Measurements from ENCODE around the gene GRB10. TPM values are rescaled to one million over a fixed set of nuclear protein-coding genes. Genes with fewer than 3 reads are reported as not detected.
A peak's percentile ranks its signal among the peaks of the same experiment; 100 is the strongest.

Gene GRB10
- 4.8 TPM for total RNA-seq (2013)
- polyA plus RNA-seq = 1 to 10 TPM; 1.3 to 3.1 (median 1.5) TPM
- polyA minus RNA-seq = 5.0 and 8.1 TPM in 2 replicates
- total RNA-seq = 6.3 to 22.9 (median 9.4) reads per million in 11 experiments

DNA sequence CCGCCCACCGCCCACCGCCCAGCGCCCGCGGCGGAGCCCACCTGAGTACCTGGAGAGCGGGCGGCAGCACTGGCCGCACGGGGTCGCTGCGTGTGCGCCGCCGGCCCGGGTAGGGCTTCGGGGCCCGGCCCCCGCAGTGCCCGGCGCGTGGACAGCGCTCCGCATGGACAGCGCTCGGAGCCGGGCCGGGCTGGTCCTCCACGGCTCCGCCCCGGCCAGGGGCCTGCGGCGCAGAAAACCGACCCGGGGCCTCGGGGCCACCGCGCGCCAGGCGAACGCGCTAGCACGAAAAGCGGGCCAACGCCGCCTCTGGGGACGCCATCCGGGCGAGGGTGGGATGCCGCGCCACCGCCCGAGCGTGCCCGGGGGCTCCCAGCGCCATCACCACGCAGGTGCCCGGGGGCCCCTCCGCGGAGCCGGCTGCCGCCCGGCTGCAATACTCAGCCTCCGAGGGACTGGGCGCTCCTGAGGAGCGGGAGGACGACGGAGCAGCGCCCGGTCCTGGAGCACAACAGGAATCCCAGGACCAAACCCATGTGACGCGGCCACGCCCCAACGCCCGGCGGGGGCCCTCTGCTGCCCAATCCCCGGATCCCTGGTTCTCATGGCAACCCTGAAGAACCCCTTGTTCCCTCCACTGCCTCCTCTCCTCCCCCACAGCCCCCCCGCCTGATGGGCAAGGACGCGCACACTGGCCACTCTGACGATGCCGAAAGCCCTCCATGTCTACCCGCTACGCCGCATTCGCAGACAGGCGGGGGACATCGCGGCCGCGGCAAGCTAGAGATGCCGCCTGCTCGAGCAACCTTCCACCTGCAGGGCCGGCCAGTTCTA lies at the start of gene GRB10:
Gene GRB10, minus strand, starts transcription at position 522 of the 834 bp plus-strand sequence. CDS start 50,574 bp downstream, outside the sequence.
- peaks cover 14 to 25% (median 17%) of the 10 kb centered on the region in 3 donors for H3K27me3 Mint-ChIP-seq (ENCODE audit: low read depth in 3 of 3)
- DNase-seq = no peak
- WGBS (ENCODE audit: insufficient coverage) = 46% methylated on average over 92 of the region's 95 CpGs
- no peak within 1 kb of the TSS for H3K27ac Mint-ChIP-seq
- H3K4me1 ChIP-seq (ENCODE audit: control insufficient read depth in 1 of 2, insufficient read depth in 2 of 2, low read length in 2 of 2) = peaks cover 8 to 9% of the 10 kb centered on the region in 2 donors
- TF ChIP-seq, protein P1, sequence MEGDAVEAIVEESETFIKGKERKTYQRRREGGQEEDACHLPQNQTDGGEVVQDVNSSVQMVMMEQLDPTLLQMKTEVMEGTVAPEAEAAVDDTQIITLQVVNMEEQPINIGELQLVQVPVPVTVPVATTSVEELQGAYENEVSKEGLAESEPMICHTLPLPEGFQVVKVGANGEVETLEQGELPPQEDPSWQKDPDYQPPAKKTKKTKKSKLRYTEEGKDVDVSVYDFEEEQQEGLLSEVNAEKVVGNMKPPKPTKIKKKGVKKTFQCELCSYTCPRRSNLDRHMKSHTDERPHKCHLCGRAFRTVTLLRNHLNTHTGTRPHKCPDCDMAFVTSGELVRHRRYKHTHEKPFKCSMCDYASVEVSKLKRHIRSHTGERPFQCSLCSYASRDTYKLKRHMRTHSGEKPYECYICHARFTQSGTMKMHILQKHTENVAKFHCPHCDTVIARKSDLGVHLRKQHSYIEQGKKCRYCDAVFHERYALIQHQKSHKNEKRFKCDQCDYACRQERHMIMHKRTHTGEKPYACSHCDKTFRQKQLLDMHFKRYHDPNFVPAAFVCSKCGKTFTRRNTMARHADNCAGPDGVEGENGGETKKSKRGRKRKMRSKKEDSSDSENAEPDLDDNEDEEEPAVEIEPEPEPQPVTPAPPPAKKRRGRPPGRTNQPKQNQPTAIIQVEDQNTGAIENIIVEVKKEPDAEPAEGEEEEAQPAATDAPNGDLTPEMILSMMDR (IDR thresholded peaks at IDR 0.05) = no peak
- peak within 1 kb of the TSS in 1 of 3 experiments; percentile 64 for H3K4me3 ChIP-seq (replicated peaks in 1 of 3; ENCODE audit: low read depth in 2 of 3, low read length in 3 of 3)
- peak within 1 kb of the TSS; percentile 72 to 90 for H3K4me3 Mint-ChIP-seq
- peaks cover 9% of the 10 kb centered on the region for H3K4me1 Mint-ChIP-seq
- peaks cover 1 to 5% of the 10 kb centered on the region in 2 donors for H3K9me3 ChIP-seq (replicated peaks in 1 of 2; ENCODE audit: control insufficient read depth in 1 of 2, insufficient read depth in 1 of 2, low read length in 2 of 2)
- peak within 1 kb of the TSS; percentile 67 for H3K4me2 ChIP-seq (replicated peaks; ENCODE audit: extremely low read depth, low read length, poor library complexity, severe bottlenecking)
- peaks cover 0 to 21% of the 10 kb centered on the region in 2 donors for H3K27me3 ChIP-seq (ENCODE audit: control insufficient read depth in 2 of 2, insufficient read depth in 2 of 2, low read length in 2 of 2)
- peak within 1 kb of the TSS; percentile 50 for H2AFZ ChIP-seq (ENCODE audit: insufficient read depth, low read depth, low read length, poor library complexity, severe bottlenecking)
- no peaks in the 10 kb centered on the region for H3K36me3 ChIP-seq (replicated peaks in 1 of 2; ENCODE audit: control insufficient read depth in 1 of 2, insufficient read depth in 2 of 2, low read length in 2 of 2)
- no peak within 1 kb of the TSS for H3K9ac ChIP-seq (ENCODE audit: insufficient read depth, low read length, poor library complexity, severe bottlenecking)
- peaks cover 6% of the 10 kb centered on the region for H3K79me2 ChIP-seq (ENCODE audit: insufficient read depth, low read length)
- intact Hi-C loops (cut with micrococcal nuclease) = no loop called here
- peaks cover 4% of the 10 kb centered on the region for H4K20me1 ChIP-seq (ENCODE audit: insufficient read depth, low read length)
- H3K27ac ChIP-seq (ENCODE audit: low read depth in 1 of 2, low read length in 2 of 2) = no peak within 1 kb of the TSS
- H3K36me3 Mint-ChIP-seq = peaks cover 0 to 5% of the 10 kb centered on the region in 2 donors
- peaks cover 0 to 4% (median 2%) of the 10 kb centered on the region in 7 donors for H3K9me3 Mint-ChIP-seq

DNA sequence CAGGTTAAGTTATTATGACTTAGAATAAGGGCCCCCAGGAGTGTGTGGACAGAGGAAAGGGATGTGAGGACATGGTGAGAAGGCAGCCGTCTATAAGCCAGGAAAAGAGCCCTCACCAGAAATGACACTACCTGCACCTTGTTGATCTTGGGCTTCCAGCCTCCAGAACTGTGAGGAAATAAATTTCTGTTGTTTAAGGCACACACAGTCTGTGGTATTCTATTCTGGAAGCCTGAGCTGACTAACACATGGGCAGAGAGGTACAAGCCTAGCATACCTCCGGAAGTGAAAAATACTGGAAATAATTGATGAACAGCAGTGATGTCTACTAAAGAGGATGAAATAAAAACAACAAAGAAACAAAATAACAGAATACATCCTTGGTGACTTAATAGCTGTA lies 46.1 kb upstream of the GRB10 start:
- Mint-ChIP-seq H3K27me3 (ENCODE audit: low read depth in 3 of 3) (peaks cover 0 to 5% (median 0%) of the 10 kb centered on the region in 3 donors), H3K4me3 (no peak overlapping the region), H3K36me3 (no peaks in the 10 kb centered on the region), H3K27ac (no peak overlapping the region), H3K4me1 (peaks cover 7% of the 10 kb centered on the region), H3K9me3 (peaks cover 0 to 3% (median 1%) of the 10 kb centered on the region in 7 donors)
- Histone ChIP-seq H4K20me1 (ENCODE audit: insufficient read depth, low read length) (no peaks in the 10 kb centered on the region), H3K27ac (ENCODE audit: low read depth in 1 of 2, low read length in 2 of 2) (no peak overlapping the region), H3K4me1 (ENCODE audit: control insufficient read depth in 1 of 2, insufficient read depth in 2 of 2, low read length in 2 of 2) (no peaks in the 10 kb centered on the region), H3K36me3 (replicated peaks in 1 of 2; ENCODE audit: control insufficient read depth in 1 of 2, insufficient read depth in 2 of 2, low read length in 2 of 2) (no peaks in the 10 kb centered on the region), H3K27me3 (ENCODE audit: control insufficient read depth in 2 of 2, insufficient read depth in 2 of 2, low read length in 2 of 2) (no peaks in the 10 kb centered on the region), H3K9ac (ENCODE audit: insufficient read depth, low read length, poor library complexity, severe bottlenecking) (no peak overlapping the region), H2AFZ (ENCODE audit: insufficient read depth, low read depth, low read length, poor library complexity, severe bottlenecking) (no peak overlapping the region), H3K4me3 (replicated peaks in 1 of 3; ENCODE audit: low read depth in 2 of 3, low read length in 3 of 3) (no peak overlapping the region), H3K4me2 (replicated peaks; ENCODE audit: extremely low read depth, low read length, poor library complexity, severe bottlenecking) (no peak overlapping the region), H3K9me3 (replicated peaks in 1 of 2; ENCODE audit: control insufficient read depth in 1 of 2, insufficient read depth in 1 of 2, low read length in 2 of 2) (no peaks in the 10 kb centered on the region), H3K79me2 (ENCODE audit: insufficient read depth, low read length) (no peaks in the 10 kb centered on the region)
- intact Hi-C loops (cut with micrococcal nuclease) = no loop called here
- DNase-seq = no peak
- no CpG with 5 or more reads among the region's 2 CpGs for WGBS (ENCODE audit: insufficient coverage)
- TF ChIP-seq, protein P1 (IDR thresholded peaks at IDR 0.05) = no peak

Measured in CD14-positive monocyte (primary cell).